IMR-90 (cell line): ENCODE data around the gene TMEM63C. TPM values are rescaled to one million over a fixed set of nuclear protein-coding genes. Genes with fewer than 3 reads are reported as not detected.

Experiments
- ATAC-seq: fragments of 200-7000 bp; cut with Tn5 transposase; 2 replicates; pipeline ENCODE4 v1.9.1; 2020; ENCODE audit warnings: low read depth, mild to moderate bottlenecking, moderate library complexity
- BruUV-seq: library from RNA; stranded (reverse); fragments of 400-500 nt; replicated peaks from 2 replicates; lab custom pipeline; 2021; lab: Mats Ljungman, UMichigan
- CTCF ChIA-PET: fragments of 300-600 bp; formaldehyde crosslinking; extraction: SDS; loops from one replicate; lab custom pipeline; 2021; ENCODE audit warnings: antibody characterized with exemption; lab: Yijun Ruan, JAX
- POLR2A ChIA-PET: fragments of 300-600 bp; sonication (Branson Sonifier 250); formaldehyde crosslinking; loops from one replicate; lab custom pipeline; 2022; ENCODE audit warnings: antibody characterized with exemption; ENCODE audit not compliant: unreplicated experiment; lab: Charles Lee
- DNase-seq: peaks from one replicate; pipeline ENCODE4 v3.0.0; 2013
- H2AFZ ChIP-seq: replicated peaks from 2 replicates; pipeline ENCODE3; 2013; ENCODE audit warnings: low read length, mild to moderate bottlenecking; ENCODE audit not compliant: poor library complexity
- H2AK5ac ChIP-seq: 2 replicates; pipeline ENCODE4 v1.6.1; 2013; ENCODE audit warnings: low read depth, low read length, inconsistent platforms
- H2AK9ac ChIP-seq: replicated peaks from 2 replicates; pipeline ENCODE3; 2013; ENCODE audit warnings: mild to moderate bottlenecking, low read depth, low read length, moderate library complexity; ENCODE audit not compliant: poor library complexity
- H2BK120ac ChIP-seq: 2 replicates; pipeline ENCODE4 v1.6.1; 2013; ENCODE audit warnings: low read depth, low read length, inconsistent platforms
- H2BK15ac ChIP-seq: 3 replicates; pipeline ENCODE4 v1.6.1; 2013; ENCODE audit warnings: low read depth, low read length, inconsistent platforms
- H2BK20ac ChIP-seq: 2 replicates; pipeline ENCODE4 v1.6.1; 2013; ENCODE audit warnings: low read depth, mild to moderate bottlenecking, inconsistent platforms, low read length, moderate library complexity
- H2BK5ac ChIP-seq: 2 replicates; pipeline ENCODE4 v1.6.1; 2013; ENCODE audit warnings: mild to moderate bottlenecking, low read depth, low read length, inconsistent platforms; ENCODE audit not compliant: poor library complexity, severe bottlenecking
- H3K14ac ChIP-seq: replicated peaks from 2 replicates; pipeline ENCODE4 v1.6.1; 2013; ENCODE audit warnings: low read depth, low read length, inconsistent platforms
- H3K18ac ChIP-seq: 2 replicates; pipeline ENCODE4 v1.6.1; 2013; ENCODE audit warnings: low read depth, low read length, control low read depth
- H3K23ac ChIP-seq: 2 replicates; pipeline ENCODE4 v1.6.1; 2013; ENCODE audit warnings: low read depth, low read length, inconsistent platforms
- H3K27ac ChIP-seq: 2 replicates; pipeline ENCODE4 v1.5.1; 2013; ENCODE audit warnings: mild to moderate bottlenecking, control low read depth, low read length; ENCODE audit not compliant: insufficient read depth
- H3K27me3 ChIP-seq: 2 replicates; pipeline ENCODE4 v1.6.1; 2013; ENCODE audit warnings: low read length; ENCODE audit not compliant: control insufficient read depth, insufficient read depth
- H3K36me3 ChIP-seq: 2 replicates; pipeline ENCODE4 v1.6.1; 2013; ENCODE audit warnings: low read length, mixed read lengths; ENCODE audit not compliant: control insufficient read depth, insufficient read depth
- H3K4ac ChIP-seq: 2 replicates; pipeline ENCODE4 v1.6.1; 2013; ENCODE audit warnings: low read depth, low read length, inconsistent platforms
- H3K4me1 ChIP-seq: 2 replicates; pipeline ENCODE4 v1.6.1; 2013; ENCODE audit warnings: low read length, mixed read lengths; ENCODE audit not compliant: control insufficient read depth, insufficient read depth
- H3K4me2 ChIP-seq: 2 replicates; pipeline ENCODE4 v1.6.1; 2013; ENCODE audit warnings: low read depth, mild to moderate bottlenecking, control low read depth, low read length, moderate library complexity
- H3K4me3 ChIP-seq: 2 replicates; pipeline ENCODE4 v1.5.1; 2013; ENCODE audit warnings: low read depth, mild to moderate bottlenecking, control low read depth, low read length, moderate library complexity; ENCODE audit not compliant: insufficient read depth
- H3K56ac ChIP-seq: 2 replicates; pipeline ENCODE4 v1.6.1; 2013; ENCODE audit warnings: low read length, inconsistent platforms; ENCODE audit not compliant: insufficient read depth; ENCODE audit errors: extremely low read depth
- H3K79me1 ChIP-seq, 2 experiments: 2 replicates each; pipeline ENCODE4 v1.6.1; 2013; ENCODE audit warnings: low read length in 2 of 2, inconsistent platforms in 1 of 2, low read depth in 1 of 2
- H3K9ac ChIP-seq: 2 replicates; pipeline ENCODE4 v1.6.1; 2013; ENCODE audit warnings: low read depth, low read length, control low read depth
- H3K9me1 ChIP-seq: 2 replicates; pipeline ENCODE4 v1.6.1; 2013; ENCODE audit warnings: low read length, inconsistent platforms; ENCODE audit not compliant: insufficient read depth
- H3K9me3 ChIP-seq: 2 replicates; pipeline ENCODE4 v1.6.1; 2013; ENCODE audit warnings: low read length; ENCODE audit not compliant: control insufficient read depth, insufficient read depth
- H4K20me1 ChIP-seq: 2 replicates; pipeline ENCODE4 v1.6.1; 2013; ENCODE audit warnings: low read length, inconsistent platforms; ENCODE audit not compliant: insufficient read depth
- H4K5ac ChIP-seq: 2 replicates; pipeline ENCODE4 v1.6.1; 2013; ENCODE audit warnings: mild to moderate bottlenecking, low read depth, low read length, control low read depth
- H4K8ac ChIP-seq, 2 experiments: 2 replicates each; pipeline ENCODE4 v1.6.1; 2013; ENCODE audit warnings: low read depth in 2 of 2, low read length in 2 of 2, control low read depth in 1 of 2, inconsistent platforms in 1 of 2
- H4K91ac ChIP-seq: 2 replicates; pipeline ENCODE4 v1.6.1; 2013; ENCODE audit warnings: low read depth, low read length, inconsistent platforms; ENCODE audit not compliant: insufficient read depth
- BHLHE40 ChIP-seq: fragments of 150-350 bp; IDR thresholded peaks from 2 replicates; pipeline ENCODE4 v1.6.1; 2016; ENCODE audit warnings: mild to moderate bottlenecking, low read depth, low read length
- CEBPB ChIP-seq: IDR thresholded peaks from 2 replicates; pipeline ENCODE4 v1.6.1; 2012; ENCODE audit warnings: low read depth, low read length, improper control_type of control experiment
- CHD1 ChIP-seq: IDR thresholded peaks from 2 replicates; pipeline ENCODE4 v1.6.1; 2012; ENCODE audit warnings: low read depth, low read length, improper control_type of control experiment
- CTCF ChIP-seq: conservative IDR thresholded peaks from 2 replicates; pipeline ENCODE4 v1.5.1; 2012; ENCODE audit warnings: mild to moderate bottlenecking, low read depth, low read length, improper control_type of control experiment
- ELK1 ChIP-seq: fragments of 150-350 bp; IDR thresholded peaks from 2 replicates; pipeline ENCODE4 v1.6.1; 2016; ENCODE audit warnings: low read depth, mild to moderate bottlenecking, low read length, moderate library complexity, borderline replicate concordance
- FOS ChIP-seq: fragments of 150-350 bp; IDR thresholded peaks from 2 replicates; pipeline ENCODE4 v1.6.1; 2016; ENCODE audit warnings: low read depth, low read length
- MAFK ChIP-seq: IDR thresholded peaks from 2 replicates; pipeline ENCODE4 v1.6.1; 2012; ENCODE audit warnings: low read depth, low read length, improper control_type of control experiment
- MAZ ChIP-seq: IDR thresholded peaks from 2 replicates; pipeline ENCODE4 v1.6.1; 2012; ENCODE audit warnings: low read depth, mild to moderate bottlenecking, low read length, improper control_type of control experiment, moderate library complexity, borderline replicate concordance
- MXI1 ChIP-seq: IDR thresholded peaks from 2 replicates; pipeline ENCODE4 v1.6.1; 2012; ENCODE audit warnings: low read depth, mild to moderate bottlenecking, low read length, moderate library complexity, borderline replicate concordance
- NFE2L2 ChIP-seq: fragments of 150-350 bp; IDR thresholded peaks from 2 replicates; pipeline ENCODE4 v1.6.1; 2016; ENCODE audit warnings: low read depth, mild to moderate bottlenecking, low read length
- POLR2A ChIP-seq: IDR thresholded peaks from 2 replicates; pipeline ENCODE4 v1.6.1; 2012; ENCODE audit warnings: mild to moderate bottlenecking, low read depth, low read length
- RAD21 ChIP-seq: IDR thresholded peaks from 2 replicates; pipeline ENCODE4 v1.6.1; 2012; ENCODE audit warnings: low read length, improper control_type of control experiment
- RCOR1 ChIP-seq: IDR thresholded peaks from 2 replicates; pipeline ENCODE4 v1.6.1; 2012; ENCODE audit warnings: mild to moderate bottlenecking, low read length, improper control_type of control experiment; ENCODE audit not compliant: insufficient replicate concordance
- RFX5 ChIP-seq: IDR thresholded peaks from 2 replicates; pipeline ENCODE4 v1.8.0; 2012; ENCODE audit warnings: low read depth, mild to moderate bottlenecking, low read length, moderate library complexity
- SMC3 ChIP-seq: fragments of 150-350 bp; IDR thresholded peaks from 2 replicates; pipeline ENCODE4 v1.6.1; 2016; ENCODE audit warnings: low read depth, mild to moderate bottlenecking, antibody characterized with exemption, low read length, moderate library complexity
- USF2 ChIP-seq: fragments of 150-350 bp; IDR thresholded peaks from 2 replicates; pipeline ENCODE4 v1.6.1; 2017; ENCODE audit warnings: mild to moderate bottlenecking, antibody characterized with exemption, low read length, low read depth
- WGBS, 2 experiments: methylation state at CpG; one replicate each; pipeline versions ENCODE4 v1.1.5 to v1.1.7; 2013; ENCODE audit warnings: missing lambda C conversion rate in 2 of 2; ENCODE audit not compliant: insufficient read length in 1 of 2; ENCODE audit errors: extremely low coverage in 2 of 2; 5-methylcytosine and 5-hydroxymethylcytosine counted together
- dilution Hi-C: fragments of 300-500 bp; cut with HindIII; formaldehyde crosslinking; loops from one replicate; pipeline ENCODE4 v1.14.3; 2018; ENCODE audit warnings: low sequenced_read_pairs; ENCODE audit not compliant: unreplicated experiment
- in situ Hi-C: fragments of 300-500 bp; cut with MboI; formaldehyde crosslinking; loops from 3 replicates; pipeline ENCODE4 v1.14.3; 2019; ENCODE audit warnings: low sequenced_read_pairs, inconsistent platforms, mixed read lengths
- intact Hi-C: fragments of 100-400 bp; cut with micrococcal nuclease; formaldehyde crosslinking; loops from 2 replicates; pipeline ENCODE4 v1.10.0; 2022
- polyA plus RNA-seq, 3 experiments: library from polyadenylated mRNA; depleted of rRNA; stranded (reverse); fragments of >200 nt; gene quantifications; 2 replicates each; pipeline ENCODE4 v1.2.3, GENCODE V29; 2012; ENCODE audit warnings: low replicate concordance in 1 of 3
- total RNA-seq: library from RNA; depleted of rRNA; stranded (reverse); fragments of >200 nt; gene quantifications from 2 replicates; pipeline ENCODE4 v1.2.3, GENCODE V29; 2012

TMEM63C gene
- total and polyA plus RNA-seq, 2 of the 4 experiments (the other 2 are of a cell fraction) = under 0.01 TPM; not detected in 1

GRCh38 chr14:77265561-77266335, 84.2 kb downstream of the TMEM63C start:
- no peak overlapping the region for H4K91ac ChIP-seq
- H2BK15ac ChIP-seq = no peak overlapping the region
- in situ Hi-C loops = no loop called here
- no peak overlapping the region for H4K5ac ChIP-seq
- no peak overlapping the region for H4K8ac ChIP-seq
- no peak overlapping the region for H3K4me2 ChIP-seq
- H3K56ac ChIP-seq = no peak overlapping the region
- ATAC-seq (no peak), DNase-seq (no peak)
- H2BK5ac ChIP-seq = no peak overlapping the region
- no peaks in the 10 kb centered on the region; the same call in 1 of the 2 replicates for H4K20me1 ChIP-seq
- no peak overlapping the region for H3K4me3 ChIP-seq
- ChIA-PET POLR2A (no interaction called here), CTCF (no interaction called here)
- H3K4me1 ChIP-seq = no peaks in the 10 kb centered on the region
- H2BK120ac ChIP-seq = no peak overlapping the region
- no peaks in the 10 kb centered on the region for H3K79me1 ChIP-seq
- dilution Hi-C loops = no loop called here
- no peak overlapping the region for H2BK20ac ChIP-seq
- no peak overlapping the region for H3K27ac ChIP-seq
- H3K9me3 ChIP-seq = peaks cover 5% of the 10 kb centered on the region
- H3K14ac ChIP-seq = no peak overlapping the region
- no TSS peak for BruUV-seq
- H3K18ac ChIP-seq = no peak overlapping the region
- no peak overlapping the region for H3K4ac ChIP-seq
- no peaks in the 10 kb centered on the region for H3K36me3 ChIP-seq
- H3K9me1 ChIP-seq = 0 out of 2 replicates have a peak, but pooled peaks cover 3% of the 10 kb centered on the region
- H2AK9ac ChIP-seq = no peak overlapping the region
- no peak overlapping the region for H2AFZ ChIP-seq
- no peak overlapping the region for H3K23ac ChIP-seq
- no peak overlapping the region for H3K9ac ChIP-seq
- intact Hi-C loops = no loop called here
- no peak overlapping the region for H2AK5ac ChIP-seq
- WGBS, 2 experiments = no CpG with 5 or more reads among the region's 16 CpGs
- TF ChIP-seq FOS (no peak), SMC3 (no peak), RFX5 (no peak), USF2 (no peak), MAZ (no peak), BHLHE40 (no peak), CHD1 (no peak), MXI1 (no peak), RCOR1 (no peak), RAD21 (no peak), POLR2A (no peak), ELK1 (no peak), NFE2L2 (no peak), CTCF (no peak), MAFK (no peak), CEBPB (no peak)
- H3K27me3 ChIP-seq = peaks cover 49% of the 10 kb centered on the region
